Right ventricle myocardium superior (tissue), 1 donor: ENCODE data around the gene SYCP2. TPM values are rescaled to one million over a fixed set of nuclear protein-coding genes. Genes with fewer than 3 reads are reported as not detected.
A peak's percentile ranks its signal among the peaks of the same experiment; 100 is the strongest.
"Not testable (repeated sequence)": the region's sequence is repeated elsewhere in the genome, so short reads cannot be mapped to it uniquely, and the experiment has no call there.

Experiments
- ATAC-seq: fragments of 200-7000 bp; cut with Tn5 transposase; one replicate; pipeline ENCODE4 v1.9.1; 2020; ENCODE audit warnings: mild to moderate bottlenecking; ENCODE audit not compliant: poor library complexity
- DNase-seq: peaks from one replicate; pipeline ENCODE4 v3.0.0-alpha.2; 2020
- intact Hi-C: fragments of 100-400 bp; cut with DNase I; formaldehyde crosslinking; loops from one replicate; pipeline ENCODE4 v1.11.2; 2022
- total RNA-seq: library from RNA; stranded (reverse); fragmentation: NEBNext Ultra II Directional; extraction: Animal tissue kit (Norgen Biotek cat#: 25700); gene quantifications from one replicate; pipeline ENCODE4 v1.2.1, GENCODE V29; 2021
- donor health status: DM: no; HTN: yes; CAD: no; lungs with severe emphysema.

The SYCP2 gene
- total RNA-seq, 1 donor from 2014 or later = 0.94 TPM

- ATAC-seq = no peak
- DNase-seq = no peak
- intact Hi-C loops = no loop called here
Measured at GRCh38 chr20:59861401-59861800, 72.0 kb downstream of the SYCP2 start.

- DNase-seq = no peak
- intact Hi-C loops = no loop called here
- no peak for ATAC-seq
Measured at GRCh38 chr20:59858425-59858824, 75.0 kb downstream of the SYCP2 start.

- ATAC-seq (no peak), DNase-seq (no peak)
- intact Hi-C loops = no loop called here
Measured at GRCh38 chr20:59857966-59858365, 75.5 kb downstream of the SYCP2 start.

- DNase-seq, intact Hi-C loops, ATAC-seq: not testable (repeated sequence)
Measured at GRCh38 chr20:59856941-59857340, 76.5 kb downstream of the SYCP2 start.

GRCh38 chr20:59856526-59856925, 76.9 kb downstream of the SYCP2 start:
- DNase-seq, intact Hi-C loops, ATAC-seq: not testable (repeated sequence)

GRCh38 chr20:59850018-59850641, 83.3 kb downstream of the SYCP2 start:
- DNase-seq (no peak), ATAC-seq (peak; percentile 61)
- intact Hi-C loops = no loop called here

- intact Hi-C loops = loop anchor here (2.0 kb wide), 1 partner anchor 65 kb away; no protein-coding TSS in a partner anchor
- DNase-seq (no peak), ATAC-seq (peak; percentile 60)
Measured at GRCh38 chr20:59848182-59848581, 85.3 kb downstream of the SYCP2 start.

- intact Hi-C loops = no loop called here
- ATAC-seq = no peak
- DNase-seq = no peak
Measured at GRCh38 chr20:59845472-59845871, 88.0 kb downstream of the SYCP2 start.

GRCh38 chr20:59839400-59839799, 94.0 kb downstream of the SYCP2 start:
- ATAC-seq (peak; percentile 76), DNase-seq (no peak)
- intact Hi-C loops = no loop called here

GRCh38 chr20:59837623-59838394, 95.6 kb downstream of the SYCP2 start:
- DNase-seq = no peak
- intact Hi-C loops = no loop called here
- no peak for ATAC-seq

GRCh38 chr20:59836767-59837166, 96.7 kb downstream of the SYCP2 start:
- intact Hi-C loops = no loop called here
- DNase-seq (no peak), ATAC-seq (peak; percentile 42)

- ATAC-seq = peak; percentile 66
- intact Hi-C loops = no loop called here
- peak; percentile 64 for DNase-seq
Measured at GRCh38 chr20:59835448-59836395, 97.7 kb downstream of the SYCP2 start.

GRCh38 chr20:59835057-59835447, 98.4 kb downstream of the SYCP2 start:
- intact Hi-C loops = no loop called here
- no peak for ATAC-seq
- DNase-seq = no peak

GRCh38 chr20:59832406-59833363, 100.8 kb downstream of the SYCP2 start:
- no peak for ATAC-seq
- intact Hi-C loops = no loop called here
- no peak for DNase-seq

GRCh38 chr20:59831916-59832270, 101.5 kb downstream of the SYCP2 start:
- ATAC-seq (peak; percentile 42), DNase-seq (peak; percentile 55)
- intact Hi-C loops = no loop called here

GRCh38 chr20:59831024-59831915, 102.2 kb downstream of the SYCP2 start:
- no peak for ATAC-seq

GRCh38 chr20:59830665-59831023, 102.8 kb downstream of the SYCP2 start:
- peak; percentile 67 for ATAC-seq
- peak; percentile 69 for DNase-seq
- intact Hi-C loops = no loop called here

More at GRCh38 chr20:59831024-59831915, 102.2 kb downstream of the SYCP2 start:
- intact Hi-C loops = no loop called here
- peak; percentile 39 for DNase-seq
